GM12878 (cell line): ENCODE measurements around the gene ARMC2.

ENCODE experiments used
- CHD2 ChIP-seq: IDR thresholded peaks from 2 replicates; pipeline ENCODE4 v1.6.1; 2011; ENCODE audit warnings: low read depth, low read length, improper control_type of control experiment, borderline replicate concordance
- CREB1 ChIP-seq: IDR thresholded peaks from 2 replicates; pipeline ENCODE4 v1.6.1; 2012; ENCODE audit warnings: low read depth, mild to moderate bottlenecking, inconsistent platforms
- CTCF ChIP-seq, 3 experiments: IDR thresholded peaks in 2 of 3; conservative IDR thresholded peaks in 1 of 3; 2 replicates each; pipeline ENCODE4 v1.5.1; 2011; ENCODE audit warnings: low read depth in 3 of 3, low read length in 3 of 3, mild to moderate bottlenecking in 3 of 3, control low read depth in 2 of 3, moderate library complexity in 2 of 3, inconsistent platforms in 1 of 3, mixed read lengths in 1 of 3; ENCODE audit not compliant: control insufficient read depth in 2 of 3, insufficient read depth in 1 of 3; ENCODE audit errors: extremely low read depth in 1 of 3
- EZH2 ChIP-seq: IDR thresholded peaks from 2 replicates; pipeline ENCODE4 v1.6.1; 2012; ENCODE audit warnings: low read depth, mild to moderate bottlenecking, control low read depth, inconsistent platforms, low read length, borderline replicate concordance; ENCODE audit not compliant: control insufficient read depth
- HDGF ChIP-seq: fragments of 450-650 bp; IDR thresholded peaks from 2 replicates; pipeline ENCODE4 v1.6.1; 2016; ENCODE audit warnings: antibody characterized with exemption
- JUND ChIP-seq: IDR thresholded peaks from 2 replicates; pipeline ENCODE4 v1.6.1; 2012; ENCODE audit warnings: low read depth, mild to moderate bottlenecking, low read length, improper control_type of control experiment, moderate library complexity
- POLR2A ChIP-seq: IDR thresholded peaks from 2 replicates; pipeline ENCODE4 v1.6.1; 2011; ENCODE audit warnings: low read depth, mild to moderate bottlenecking, low read length
- POLR2AphosphoS5 ChIP-seq: IDR thresholded peaks from 2 replicates; pipeline ENCODE4 v1.6.1; 2011; ENCODE audit warnings: mild to moderate bottlenecking, low read length, inconsistent platforms
- REST ChIP-seq: IDR thresholded peaks from 2 replicates; pipeline ENCODE4 v1.6.1; 2012; ENCODE audit warnings: mild to moderate bottlenecking, low read depth, low read length
- SP1 ChIP-seq: IDR thresholded peaks from one replicate; pipeline ENCODE4 v1.6.1; 2011; ENCODE audit warnings: low read depth, low read length
- SRF ChIP-seq, 2 experiments: IDR thresholded peaks; 2 replicates each; pipeline ENCODE4 v1.6.1; 2011; ENCODE audit warnings: low read depth in 2 of 2, low read length in 2 of 2, mild to moderate bottlenecking in 1 of 2, moderate library complexity in 1 of 2
- TAF1 ChIP-seq: IDR thresholded peaks from 2 replicates; pipeline ENCODE4 v1.6.1; 2011; ENCODE audit warnings: mild to moderate bottlenecking, low read depth, low read length, borderline replicate concordance
- USF2 ChIP-seq: IDR thresholded peaks from 2 replicates; pipeline ENCODE4 v1.6.1; 2011; ENCODE audit warnings: low read depth, low read length, improper control_type of control experiment, borderline replicate concordance

- TF ChIP-seq JUND (no peak), CTCF (IDR thresholded peaks at IDR 0.05 in 2 of 3, conservative IDR thresholded peaks at IDR 0.05 in 1 of 3; ENCODE audit: control insufficient read depth in 2 of 3, extremely low read depth in 1 of 3, insufficient read depth in 1 of 3, low read depth in 3 of 3, low read length in 3 of 3) (no peak), SP1 (no peak), EZH2 (no peak), POLR2AphosphoS5 (no peak), CREB1 (no peak), USF2 (no peak), HDGF (no peak), CHD2 (no peak), TAF1 (no peak), SRF (IDR thresholded peaks at IDR 0.05; ENCODE audit: low read depth in 2 of 2, low read length in 2 of 2) (no peak), POLR2A (no peak), REST (no peak)
Measured at GRCh38 chr6:109000289-109000688, 152.1 kb downstream of the ARMC2 start.
